PC-9 (cell line): ENCODE results near the gene HOXD3. TPM values are rescaled to one million over a fixed set of nuclear protein-coding genes. Genes with fewer than 3 reads are reported as not detected.

Source experiments
- BruUV-seq: library from RNA; stranded (reverse); fragments of 400-500 nt; replicated peaks from 2 replicates; lab custom pipeline; 2021; lab: Mats Ljungman, UMichigan
- CTCF ChIA-PET: fragments of 300-600 bp; sonication (Branson Sonifier 250); formaldehyde crosslinking; loops from one replicate; lab custom pipeline; 2022; ENCODE audit warnings: antibody characterized with exemption; lab: Charles Lee
- POLR2A ChIA-PET: fragments of 300-600 bp; sonication (Branson Sonifier 250); formaldehyde crosslinking; loops from one replicate; lab custom pipeline; 2022; ENCODE audit warnings: antibody characterized with exemption; ENCODE audit not compliant: unreplicated experiment; lab: Charles Lee
- DNase-seq, 2 experiments: peaks; one replicate each; pipeline versions ENCODE4 v3.0.0 to v3.0.0-alpha.2; 2015 to 2022; ENCODE audit warnings: mixed read lengths in 1 of 2
- H2AFZ ChIP-seq: fragments of 200-600 bp; sonication (generic); 2 replicates; pipeline ENCODE4 v1.8.1; 2017; ENCODE audit warnings: antibody characterized with exemption
- H3F3A ChIP-seq: fragments of 200-600 bp; sonication (generic); 2 replicates; pipeline ENCODE4 v1.8.1; 2017; ENCODE audit warnings: antibody characterized with exemption, mild to moderate bottlenecking, low read depth; ENCODE audit not compliant: insufficient read depth
- H3K27ac ChIP-seq: fragments of 200-600 bp; sonication (generic); 2 replicates; pipeline ENCODE4 v1.6.1; 2016; ENCODE audit warnings: mixed run types
- H3K27me3 ChIP-seq: fragments of 200-600 bp; sonication (generic); 2 replicates; pipeline ENCODE4 v1.6.1; 2016; ENCODE audit warnings: low read depth, mixed run types; ENCODE audit not compliant: insufficient read depth
- H3K36me3 ChIP-seq: fragments of 200-600 bp; sonication (generic); 2 replicates; pipeline ENCODE4 v1.6.1; 2016; ENCODE audit warnings: low read depth, mixed run types
- H3K4me1 ChIP-seq: fragments of 200-600 bp; sonication (generic); replicated peaks from 2 replicates; pipeline ENCODE4 v1.6.1; 2016; ENCODE audit warnings: mixed run types; ENCODE audit not compliant: insufficient read depth
- H3K4me2 ChIP-seq: fragments of 200-600 bp; sonication (generic); 2 replicates; pipeline ENCODE4 v1.6.1; 2017; ENCODE audit warnings: mixed run types
- H3K4me3 ChIP-seq: fragments of 200-600 bp; sonication (generic); 2 replicates; pipeline ENCODE4 v1.6.1; 2016; ENCODE audit warnings: mixed run types
- H3K79me2 ChIP-seq: fragments of 200-600 bp; sonication (generic); 2 replicates; pipeline ENCODE4 v1.6.1; 2017; ENCODE audit warnings: low read depth, mixed run types
- H3K9me2 ChIP-seq: fragments of 200-600 bp; sonication (generic); 2 replicates; pipeline ENCODE4 v1.8.1; 2017; ENCODE audit warnings: mild to moderate bottlenecking; ENCODE audit not compliant: insufficient read depth
- H3K9me3 ChIP-seq: fragments of 200-600 bp; sonication (generic); 2 replicates; pipeline ENCODE4 v1.8.1; 2016; ENCODE audit warnings: low read depth; ENCODE audit not compliant: insufficient read depth
- H4K20me1 ChIP-seq: fragments of 200-600 bp; sonication (generic); 2 replicates; pipeline ENCODE4 v1.8.1; 2017; ENCODE audit not compliant: insufficient read depth
- EZH2 ChIP-seq: fragments of 200-600 bp; sonication (generic); IDR thresholded peaks from 2 replicates; pipeline ENCODE4 v1.8.0; 2017; ENCODE audit warnings: antibody characterized with exemption, low read depth
- intact Hi-C: fragments of 100-400 bp; cut with micrococcal nuclease; formaldehyde crosslinking; loops from one replicate; pipeline ENCODE4 v1.10.0; 2022; ENCODE audit not compliant: unreplicated experiment
- total RNA-seq: library from RNA; stranded (reverse); gene quantifications from 2 replicates; pipeline ENCODE4 v1.2.3, GENCODE V29; 2021
- TF ChIP-seq, protein P1 (sequence below): fragments of 200-600 bp; sonication (generic); conservative IDR thresholded peaks from 2 replicates; pipeline ENCODE4 v1.6.1; 2017; ENCODE audit warnings: mixed run types, antibody characterized with exemption, mild to moderate bottlenecking, moderate library complexity

Gene HOXD3
- total RNA-seq, 1 experiment from 2014 or later = not detected

- Histone ChIP-seq H2AFZ (no peak within 1 kb of the TSS), H3K4me1 (no peaks in the 10 kb centered on the region), H4K20me1 (no peaks in the 10 kb centered on the region), H3K27ac (no peak within 1 kb of the TSS), H3F3A (no peaks in the 10 kb centered on the region), H3K4me3 (no peak within 1 kb of the TSS), H3K9me3 (no peaks in the 10 kb centered on the region), H3K79me2 (no peaks in the 10 kb centered on the region), H3K27me3 (peaks cover 60% of the 10 kb centered on the region), H3K4me2 (no peak within 1 kb of the TSS), H3K9me2 (no peaks in the 10 kb centered on the region), H3K36me3 (no peaks in the 10 kb centered on the region)
- POLR2A ChIA-PET = no interaction called here
- intact Hi-C loops = no loop called here
- no TSS peak for BruUV-seq
- no peak for DNase-seq
- TF ChIP-seq, protein P1, sequence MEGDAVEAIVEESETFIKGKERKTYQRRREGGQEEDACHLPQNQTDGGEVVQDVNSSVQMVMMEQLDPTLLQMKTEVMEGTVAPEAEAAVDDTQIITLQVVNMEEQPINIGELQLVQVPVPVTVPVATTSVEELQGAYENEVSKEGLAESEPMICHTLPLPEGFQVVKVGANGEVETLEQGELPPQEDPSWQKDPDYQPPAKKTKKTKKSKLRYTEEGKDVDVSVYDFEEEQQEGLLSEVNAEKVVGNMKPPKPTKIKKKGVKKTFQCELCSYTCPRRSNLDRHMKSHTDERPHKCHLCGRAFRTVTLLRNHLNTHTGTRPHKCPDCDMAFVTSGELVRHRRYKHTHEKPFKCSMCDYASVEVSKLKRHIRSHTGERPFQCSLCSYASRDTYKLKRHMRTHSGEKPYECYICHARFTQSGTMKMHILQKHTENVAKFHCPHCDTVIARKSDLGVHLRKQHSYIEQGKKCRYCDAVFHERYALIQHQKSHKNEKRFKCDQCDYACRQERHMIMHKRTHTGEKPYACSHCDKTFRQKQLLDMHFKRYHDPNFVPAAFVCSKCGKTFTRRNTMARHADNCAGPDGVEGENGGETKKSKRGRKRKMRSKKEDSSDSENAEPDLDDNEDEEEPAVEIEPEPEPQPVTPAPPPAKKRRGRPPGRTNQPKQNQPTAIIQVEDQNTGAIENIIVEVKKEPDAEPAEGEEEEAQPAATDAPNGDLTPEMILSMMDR = no peak
- TF ChIP-seq EZH2 = no peak
- CTCF ChIA-PET = no interaction called here
Measured at GRCh38 chr2:176122683-176123410, 34.3 kb upstream of the HOXD3 start, which contains the start of gene HOXD9. Gene HOXD9, plus strand, starts transcription at chr2:176122719. Its CDS starts 50 bp downstream, at chr2:176122769.

GRCh38 chr2:176123411-176124109 is 33.5 kb upstream of the HOXD3 start:
- intact Hi-C loops = no loop called here
- POLR2A ChIA-PET = no interaction called here
- Histone ChIP-seq H3K27me3 (peaks cover 57% of the 10 kb centered on the region), H2AFZ (no peak overlapping the region), H4K20me1 (no peaks in the 10 kb centered on the region), H3K9me2 (no peaks in the 10 kb centered on the region), H3F3A (no peaks in the 10 kb centered on the region), H3K79me2 (no peaks in the 10 kb centered on the region), H3K9me3 (no peaks in the 10 kb centered on the region), H3K27ac (no peak overlapping the region), H3K4me1 (no peaks in the 10 kb centered on the region), H3K36me3 (no peaks in the 10 kb centered on the region), H3K4me2 (no peak overlapping the region), H3K4me3 (no peak overlapping the region)
- no peak for TF ChIP-seq EZH2
- TF ChIP-seq, protein P1 = no peak
- no peak for DNase-seq
- CTCF ChIA-PET = no interaction called here
- BruUV-seq = no TSS peak

- no peak for TF ChIP-seq EZH2
- TF ChIP-seq, protein P1 = no peak
- H2AFZ ChIP-seq = no peak overlapping the region
- ChIA-PET CTCF (no interaction called here), POLR2A (no interaction called here)
- intact Hi-C loops = no loop called here
- H3K9me2 ChIP-seq = no peaks in the 10 kb centered on the region
- H3K79me2 ChIP-seq = no peaks in the 10 kb centered on the region
- no peaks in the 10 kb centered on the region for H3F3A ChIP-seq
- no peaks in the 10 kb centered on the region for H3K36me3 ChIP-seq
- no peak for DNase-seq
- H4K20me1 ChIP-seq = no peaks in the 10 kb centered on the region
- no peak overlapping the region for H3K4me2 ChIP-seq
- no peak overlapping the region for H3K4me3 ChIP-seq
- no peaks in the 10 kb centered on the region for H3K4me1 ChIP-seq
- peaks cover 56% of the 10 kb centered on the region for H3K27me3 ChIP-seq
- H3K27ac ChIP-seq = no peak overlapping the region
- H3K9me3 ChIP-seq = no peaks in the 10 kb centered on the region
- no TSS peak for BruUV-seq
Measured at GRCh38 chr2:176124110-176124946, 32.8 kb upstream of the HOXD3 start.
